ENCODE data around the gene BMP3.

The BMP3 gene

GRCh38 chr4:81042578-81043365 lies 12.3 kb downstream of the BMP3 start:
- no peak for DNase-seq (ENCODE audit: low spot score)

- DNase-seq (ENCODE audit: low spot score) = no peak
Measured at GRCh38 chr4:81049330-81049729, 18.8 kb downstream of the BMP3 start.

GRCh38 chr4:81049907-81050306 lies 19.4 kb downstream of the BMP3 start:
- DNase-seq (ENCODE audit: low spot score) = no peak

GRCh38 chr4:81052119-81053068 lies 21.9 kb downstream of the BMP3 start:
- DNase-seq (ENCODE audit: low spot score) = peak; percentile 67

- DNase-seq (ENCODE audit: low spot score) = no peak
Measured at GRCh38 chr4:81058621-81059020, 28.1 kb downstream of the BMP3 start.

- no peak for DNase-seq (ENCODE audit: low spot score)
Measured at GRCh38 chr4:81060587-81061343, 30.3 kb downstream of the BMP3 start.

- no peak for DNase-seq (ENCODE audit: low spot score)
Measured at GRCh38 chr4:81061344-81061730, 30.8 kb downstream of the BMP3 start.

GRCh38 chr4:81062001-81062400 lies 31.5 kb downstream of the BMP3 start:
- no peak for DNase-seq (ENCODE audit: low spot score)

GRCh38 chr4:81065446-81065845 lies 34.9 kb downstream of the BMP3 start:
- no peak for DNase-seq (ENCODE audit: low spot score)

- peak; percentile 85 for DNase-seq (ENCODE audit: low spot score)
Measured at GRCh38 chr4:81069706-81070331, 39.3 kb downstream of the BMP3 start.

- no peak for DNase-seq (ENCODE audit: low spot score)
Measured at GRCh38 chr4:81071013-81071412, 40.5 kb downstream of the BMP3 start.

GRCh38 chr4:81081156-81081555 lies 50.6 kb downstream of the BMP3 start:
- no peak for DNase-seq (ENCODE audit: low spot score)

- DNase-seq (ENCODE audit: low spot score) = peak; percentile 39
Measured at GRCh38 chr4:81084029-81084428, 53.5 kb downstream of the BMP3 start.

- no peak for DNase-seq (ENCODE audit: low spot score)
Measured at GRCh38 chr4:81084634-81085033, 54.1 kb downstream of the BMP3 start.

GRCh38 chr4:81085291-81085690 lies 54.8 kb downstream of the BMP3 start:
- DNase-seq (ENCODE audit: low spot score) = no peak

GRCh38 chr4:81085979-81086378 lies 55.5 kb downstream of the BMP3 start:
- DNase-seq (ENCODE audit: low spot score) = no peak

- no peak for DNase-seq (ENCODE audit: low spot score)
Measured at GRCh38 chr4:81093720-81094401, 63.4 kb downstream of the BMP3 start.

- DNase-seq (ENCODE audit: low spot score) = no peak
Measured at GRCh38 chr4:81095389-81095788, 64.9 kb downstream of the BMP3 start.

- no peak for DNase-seq (ENCODE audit: low spot score)
Measured at GRCh38 chr4:81096566-81096965, 66.1 kb downstream of the BMP3 start.

- no peak for DNase-seq (ENCODE audit: low spot score)
Measured at GRCh38 chr4:81102107-81102506, 71.6 kb downstream of the BMP3 start.

- DNase-seq (ENCODE audit: low spot score) = no peak
Measured at GRCh38 chr4:81106150-81106549, 75.6 kb downstream of the BMP3 start.

Data from RKO (cell line).